Endothelial cell (in vitro differentiated cells): ENCODE data around the gene DNAJC6. TPM values are rescaled to one million over a fixed set of nuclear protein-coding genes. Genes with fewer than 3 reads are reported as not detected.

Source experiments
- DNase-seq: peaks from one replicate; pipeline ENCODE4 v3.0.0; 2021; ENCODE audit warnings: low spot score
- H3K27ac Mint-ChIP-seq: one replicate; pipeline ENCODE4 v1.8.0; 2021; ENCODE audit warnings: mixed read lengths, inconsistent platforms; ENCODE audit not compliant: unreplicated experiment
- H3K27me3 Mint-ChIP-seq: one replicate; pipeline ENCODE4 v1.8.0; 2021; ENCODE audit warnings: mild to moderate bottlenecking, moderate library complexity, mixed read lengths, inconsistent platforms; ENCODE audit not compliant: unreplicated experiment
- H3K36me3 Mint-ChIP-seq: one replicate; pipeline ENCODE4 v1.8.0; 2021; ENCODE audit warnings: mild to moderate bottlenecking, low read depth, mixed read lengths, inconsistent platforms; ENCODE audit not compliant: unreplicated experiment
- H3K4me1 Mint-ChIP-seq: one replicate; pipeline ENCODE4 v1.8.0; 2021; ENCODE audit warnings: mild to moderate bottlenecking, mixed read lengths, inconsistent platforms; ENCODE audit not compliant: unreplicated experiment
- H3K4me3 Mint-ChIP-seq: one replicate; pipeline ENCODE4 v1.8.0; 2021; ENCODE audit warnings: mild to moderate bottlenecking, mixed read lengths, inconsistent platforms; ENCODE audit not compliant: unreplicated experiment
- H3K9me3 Mint-ChIP-seq: one replicate; pipeline ENCODE4 v1.8.0; 2021; ENCODE audit warnings: mixed read lengths, inconsistent platforms; ENCODE audit not compliant: unreplicated experiment
- CTCF ChIP-seq: fragments of 200-600 bp; sonication (generic); IDR thresholded peaks from one replicate; pipeline ENCODE4 v1.5.0; 2021; ENCODE audit warnings: antibody characterized with exemption; ENCODE audit not compliant: unreplicated experiment
- total RNA-seq: library from RNA; stranded (reverse); fragmentation: NEBNext Ultra II Directional; extraction: Animal tissue kit (Norgen Biotek cat#: 25700); gene quantifications from one replicate; pipeline ENCODE4 v1.2.1, GENCODE V29; 2021; ENCODE audit not compliant: unreplicated experiment

Gene DNAJC6
- total RNA-seq, 1 donor from 2014 or later = 3.5 TPM

GRCh38 chr1:65321879-65322278 lies 12.5 kb downstream of the DNAJC6 start:
- TF ChIP-seq CTCF = no peak
- Mint-ChIP-seq H3K27ac (no peak overlapping the region), H3K9me3 (no peaks in the 10 kb centered on the region), H3K36me3 (no peaks in the 10 kb centered on the region), H3K4me1 (peaks cover 4% of the 10 kb centered on the region), H3K27me3 (peaks cover 2% of the 10 kb centered on the region), H3K4me3 (no peak overlapping the region)
- DNase-seq = no peak

DNA sequence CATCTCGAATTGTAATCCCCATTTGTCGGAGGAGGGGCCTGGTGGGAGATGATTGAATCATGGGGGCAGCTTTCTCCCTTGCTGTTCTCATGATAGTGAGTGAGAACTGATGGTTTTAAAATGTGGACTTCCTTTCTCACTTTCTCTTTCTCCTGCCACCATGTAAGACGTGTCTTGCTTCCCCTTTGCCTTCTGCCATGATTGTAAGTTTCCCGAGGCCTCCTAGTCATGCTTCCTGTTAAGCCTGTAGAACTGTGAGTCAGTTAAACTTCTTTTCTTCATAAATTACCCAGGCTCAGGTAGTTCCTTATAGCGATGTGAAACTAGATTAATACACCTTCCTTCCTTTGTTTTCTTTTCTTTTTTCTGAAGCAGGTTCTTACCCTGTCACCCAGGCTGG lies 13.9 kb downstream of the DNAJC6 start:
- Mint-ChIP-seq H3K9me3 (no peaks in the 10 kb centered on the region), H3K27ac (no peak overlapping the region), H3K4me1 (peaks cover 4% of the 10 kb centered on the region), H3K27me3 (peaks cover 2% of the 10 kb centered on the region), H3K36me3 (no peaks in the 10 kb centered on the region), H3K4me3 (no peak overlapping the region)
- no peak for TF ChIP-seq CTCF
- DNase-seq = no peak

GRCh38 chr1:65330021-65330420 lies 20.7 kb downstream of the DNAJC6 start:
- DNase-seq = no peak
- Mint-ChIP-seq H3K36me3 (no peaks in the 10 kb centered on the region), H3K9me3 (no peaks in the 10 kb centered on the region), H3K27me3 (no peaks in the 10 kb centered on the region), H3K4me1 (no peaks in the 10 kb centered on the region), H3K4me3 (no peak overlapping the region), H3K27ac (no peak overlapping the region)
- no peak for TF ChIP-seq CTCF

DNA sequence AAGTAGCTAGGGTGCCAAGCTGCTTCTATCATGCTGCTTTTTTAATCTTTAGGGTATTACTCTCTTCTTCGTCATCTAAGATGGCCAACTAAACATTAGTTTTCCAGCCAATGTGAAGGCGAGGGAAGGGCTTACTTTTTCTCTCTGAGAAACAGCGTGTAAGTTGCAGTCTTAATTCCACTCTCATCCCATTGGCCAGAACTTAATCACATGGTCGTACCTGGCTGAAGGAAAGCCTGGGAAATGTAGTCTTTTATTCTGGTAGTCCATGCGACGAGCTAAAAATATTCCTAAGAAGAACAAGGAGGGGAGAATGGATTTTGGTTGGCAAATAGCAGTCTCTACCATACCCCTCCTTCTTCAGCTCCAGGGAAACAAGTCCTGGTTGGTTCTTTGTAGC lies 21.5 kb downstream of the DNAJC6 start:
- no peak for DNase-seq
- Mint-ChIP-seq H3K4me1 (no peaks in the 10 kb centered on the region), H3K27me3 (no peaks in the 10 kb centered on the region), H3K27ac (no peak overlapping the region), H3K9me3 (no peaks in the 10 kb centered on the region), H3K4me3 (no peak overlapping the region), H3K36me3 (no peaks in the 10 kb centered on the region)
- TF ChIP-seq CTCF = no peak

- no peak for DNase-seq
- Mint-ChIP-seq H3K27ac (no peak overlapping the region), H3K27me3 (no peaks in the 10 kb centered on the region), H3K36me3 (no peaks in the 10 kb centered on the region), H3K4me1 (no peaks in the 10 kb centered on the region), H3K4me3 (no peak overlapping the region), H3K9me3 (no peaks in the 10 kb centered on the region)
- no peak for TF ChIP-seq CTCF
These were observed 23.5 kb downstream of the DNAJC6 start for GRCh38 chr1:65332821-65333220.
